NB4 (cell line): ENCODE measurements around the gene PPM1K.

ENCODE experiments used
- CTCF ChIP-seq: IDR thresholded peaks from one replicate; pipeline ENCODE4 v1.5.1; 2012; ENCODE audit warnings: low read depth, low read length
- MAX ChIP-seq: IDR thresholded peaks from 2 replicates; pipeline ENCODE4 v1.6.1; 2011; ENCODE audit warnings: low read depth, low read length
- MYC ChIP-seq: IDR thresholded peaks from 2 replicates; pipeline ENCODE4 v1.6.1; 2011; ENCODE audit warnings: low read depth, low read length
- POLR2A ChIP-seq: IDR thresholded peaks from 2 replicates; pipeline ENCODE4 v1.6.1; 2011; ENCODE audit warnings: mild to moderate bottlenecking; ENCODE audit not compliant: insufficient read length; ENCODE audit errors: extremely low read depth

GRCh38 chr4:88275516-88275915 is 8.8 kb downstream of the PPM1K start:
- no peak for TF ChIP-seq MYC
- no peak for TF ChIP-seq CTCF
- no peak for TF ChIP-seq POLR2A
- no peak for TF ChIP-seq MAX
